ENCODE results near the gene LHX6.

Gene LHX6

GRCh38 chr9:122188369-122188768 is 40.4 kb downstream of the LHX6 start:
- Histone ChIP-seq H3K27ac (replicated peaks) (no peak overlapping the region), H3K4me3 (replicated peaks; ENCODE audit: insufficient read depth, low read length) (no peak overlapping the region), H3K27me3 (ENCODE audit: insufficient read depth, poor library complexity, severe bottlenecking) (peaks cover 2% of the 10 kb centered on the region)
- DNase-seq (ENCODE audit: low read depth in 1 of 2, low spot score in 1 of 2), result no peak
- TF ChIP-seq SPI1 (IDR thresholded peaks at IDR 0.05; ENCODE audit: borderline replicate concordance, low read depth) (no peak), GABPA (IDR thresholded peaks at IDR 0.05; ENCODE audit: low read depth) (no peak), REST (IDR thresholded peaks at IDR 0.05; ENCODE audit: insufficient replicate concordance, low read depth) (no peak), POLR2AphosphoS5 (IDR thresholded peaks at IDR 0.05; ENCODE audit: low read depth) (no peak), CTCF (IDR thresholded peaks at IDR 0.05; ENCODE audit: insufficient read depth, low read length) (no peak)

GRCh38 chr9:122186777-122187470 is 41.8 kb downstream of the LHX6 start:
- Histone ChIP-seq H3K4me3 (replicated peaks; ENCODE audit: insufficient read depth, low read length) (no peak overlapping the region), H3K27ac (replicated peaks) (no peak overlapping the region), H3K27me3 (ENCODE audit: insufficient read depth, poor library complexity, severe bottlenecking) (peaks cover 5% of the 10 kb centered on the region)
- TF ChIP-seq GABPA (IDR thresholded peaks at IDR 0.05; ENCODE audit: low read depth) (no peak), CTCF (IDR thresholded peaks at IDR 0.05; ENCODE audit: insufficient read depth, low read length) (no peak), REST (IDR thresholded peaks at IDR 0.05; ENCODE audit: insufficient replicate concordance, low read depth) (no peak), SPI1 (IDR thresholded peaks at IDR 0.05; ENCODE audit: borderline replicate concordance, low read depth) (no peak), POLR2AphosphoS5 (IDR thresholded peaks at IDR 0.05; ENCODE audit: low read depth) (no peak)
- DNase-seq (ENCODE audit: low read depth in 1 of 2, low spot score in 1 of 2), result no peak

GRCh38 chr9:122186301-122186700 is 42.5 kb downstream of the LHX6 start:
- no peak overlapping the region for H3K27ac ChIP-seq (replicated peaks)
- no peak overlapping the region for H3K4me3 ChIP-seq (replicated peaks; ENCODE audit: insufficient read depth, low read length)
- H3K27me3 ChIP-seq (ENCODE audit: insufficient read depth, poor library complexity, severe bottlenecking), result peaks cover 5% of the 10 kb centered on the region
- no peak for DNase-seq (ENCODE audit: low read depth in 1 of 2, low spot score in 1 of 2)
- TF ChIP-seq CTCF (IDR thresholded peaks at IDR 0.05; ENCODE audit: insufficient read depth, low read length), result no peak
- no peak for TF ChIP-seq GABPA (IDR thresholded peaks at IDR 0.05; ENCODE audit: low read depth)
- TF ChIP-seq REST (IDR thresholded peaks at IDR 0.05; ENCODE audit: insufficient replicate concordance, low read depth), result no peak
- TF ChIP-seq SPI1 (IDR thresholded peaks at IDR 0.05; ENCODE audit: borderline replicate concordance, low read depth), result no peak
- no peak for TF ChIP-seq POLR2AphosphoS5 (IDR thresholded peaks at IDR 0.05; ENCODE audit: low read depth)
